Tibial nerve (tissue), 4 donors: Measurements from ENCODE around the gene SLC39A13.

Source experiments
- EP300 ChIP-seq, 2 donors: sonication (generic); formaldehyde crosslinking; IDR thresholded peaks; one replicate each; pipeline ENCODE4 v1.6.1; 2017; ENCODE audit warnings: antibody characterized with exemption in 2 of 2, mild to moderate bottlenecking in 1 of 2
- TF ChIP-seq, protein P1 (sequence below), 5 experiments: fragments of 200-600 bp in 3 of 5; fragments of 450-650 bp in 2 of 5; sonication (generic) in 3 of 5; IDR thresholded peaks; one replicate each; pipeline ENCODE4 v1.5.1; 2016 to 2019; ENCODE audit warnings: antibody characterized with exemption in 5 of 5, mild to moderate bottlenecking in 3 of 5, moderate library complexity in 2 of 5

DNA sequence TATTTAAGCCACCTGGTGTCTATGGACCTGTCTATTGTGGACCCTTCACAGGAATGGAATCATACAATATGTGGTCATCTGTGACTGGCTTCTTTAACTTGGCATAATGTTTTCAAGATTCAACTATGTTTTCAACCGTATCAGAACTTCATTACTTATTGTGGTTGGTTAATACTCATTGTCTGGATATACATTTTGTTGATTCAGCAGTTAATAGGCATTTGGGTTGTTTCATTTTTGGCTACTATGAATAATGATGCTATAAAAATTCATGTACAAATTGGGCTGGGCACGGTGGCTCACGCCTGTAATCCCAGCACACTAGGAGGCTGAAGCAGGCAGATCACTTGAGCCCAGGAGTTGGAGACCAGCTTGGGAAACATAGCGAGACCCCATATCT lies 43.0 kb downstream of the SLC39A13 start:
- TF ChIP-seq EP300 (IDR thresholded peaks at IDR 0.05) = no peak
- TF ChIP-seq, protein P1, sequence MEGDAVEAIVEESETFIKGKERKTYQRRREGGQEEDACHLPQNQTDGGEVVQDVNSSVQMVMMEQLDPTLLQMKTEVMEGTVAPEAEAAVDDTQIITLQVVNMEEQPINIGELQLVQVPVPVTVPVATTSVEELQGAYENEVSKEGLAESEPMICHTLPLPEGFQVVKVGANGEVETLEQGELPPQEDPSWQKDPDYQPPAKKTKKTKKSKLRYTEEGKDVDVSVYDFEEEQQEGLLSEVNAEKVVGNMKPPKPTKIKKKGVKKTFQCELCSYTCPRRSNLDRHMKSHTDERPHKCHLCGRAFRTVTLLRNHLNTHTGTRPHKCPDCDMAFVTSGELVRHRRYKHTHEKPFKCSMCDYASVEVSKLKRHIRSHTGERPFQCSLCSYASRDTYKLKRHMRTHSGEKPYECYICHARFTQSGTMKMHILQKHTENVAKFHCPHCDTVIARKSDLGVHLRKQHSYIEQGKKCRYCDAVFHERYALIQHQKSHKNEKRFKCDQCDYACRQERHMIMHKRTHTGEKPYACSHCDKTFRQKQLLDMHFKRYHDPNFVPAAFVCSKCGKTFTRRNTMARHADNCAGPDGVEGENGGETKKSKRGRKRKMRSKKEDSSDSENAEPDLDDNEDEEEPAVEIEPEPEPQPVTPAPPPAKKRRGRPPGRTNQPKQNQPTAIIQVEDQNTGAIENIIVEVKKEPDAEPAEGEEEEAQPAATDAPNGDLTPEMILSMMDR (IDR thresholded peaks at IDR 0.05) = no peak
